GM21825 (cell line): ENCODE measurements around the gene KRTAP10-3.
"Not testable (repeated sequence)": the region's sequence is repeated elsewhere in the genome, so short reads cannot be mapped to it uniquely, and the experiment has no call there.

Experiments
- ATAC-seq: cut with Tn5 transposase; IDR thresholded peaks from one replicate; pipeline ENCODE4 v1.9.1; 2021; ENCODE audit warnings: mild to moderate bottlenecking, moderate library complexity; ENCODE audit not compliant: unreplicated experiment

KRTAP10-3 gene

DNA sequence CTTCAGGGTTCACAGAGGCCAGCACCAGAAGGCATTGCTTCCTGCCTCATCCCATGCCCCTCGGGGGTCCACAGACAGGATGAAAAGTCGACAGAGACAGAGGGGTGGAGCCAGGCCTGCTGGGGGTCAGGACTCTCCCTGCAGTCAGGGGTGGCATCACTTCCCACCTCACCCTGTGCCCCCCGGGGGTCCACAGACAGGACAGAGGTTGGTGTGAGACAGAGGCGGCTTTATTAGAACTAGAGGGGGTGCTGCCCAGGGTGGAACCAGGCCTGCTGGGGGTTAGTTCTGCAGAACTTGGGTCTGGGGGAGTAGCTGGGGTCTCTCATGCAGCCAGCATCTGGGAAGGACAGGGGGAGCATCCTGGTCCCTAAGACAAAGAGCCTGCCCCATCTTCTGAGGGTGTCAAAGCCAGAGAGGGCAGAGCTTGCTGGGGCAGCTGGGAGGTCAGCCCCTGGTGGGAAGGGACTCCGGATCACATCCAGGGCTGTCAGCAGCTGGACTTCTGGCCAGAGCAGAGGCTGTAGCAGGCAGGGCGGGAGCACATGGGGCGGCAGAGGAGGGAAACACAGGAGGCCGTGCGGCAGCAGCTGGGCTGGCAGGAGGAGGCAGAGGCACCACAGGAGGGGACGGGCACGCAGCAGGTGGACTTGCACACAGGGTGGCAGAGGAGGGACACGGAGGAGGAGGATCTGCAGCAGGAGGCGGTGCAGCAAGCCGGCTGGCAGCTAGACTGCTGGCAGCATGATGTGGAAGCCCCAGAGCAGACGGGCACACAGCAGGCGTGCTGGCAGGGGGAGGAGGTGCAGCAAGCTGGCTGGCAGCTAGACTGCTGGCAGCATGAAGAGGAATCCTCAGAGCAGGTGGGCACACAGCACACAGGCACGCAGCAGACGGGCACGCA lies 32.6 kb upstream of the KRTAP10-3 start:
- ATAC-seq = not testable (repeated sequence)

DNA sequence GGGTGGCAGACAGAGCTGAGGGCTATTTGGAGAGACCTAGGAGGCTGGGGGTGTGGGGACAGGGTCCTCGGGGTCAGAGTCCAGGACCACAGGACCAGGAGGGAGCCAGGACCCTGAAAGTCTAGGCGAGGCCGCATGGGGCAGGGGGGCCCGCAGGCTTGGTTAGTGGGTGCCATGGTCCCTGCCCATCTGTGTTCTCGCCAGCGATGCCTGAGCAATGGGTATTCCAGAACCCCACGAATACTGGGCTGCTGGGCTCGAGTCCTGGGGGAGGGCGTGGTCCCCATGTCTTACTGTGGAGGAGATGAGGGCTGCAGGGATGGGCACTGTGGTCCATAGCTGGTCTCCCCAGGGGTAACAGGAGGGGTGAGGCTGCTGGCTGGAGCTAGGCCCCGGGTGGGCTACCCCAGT lies 31.7 kb upstream of the KRTAP10-3 start:
- ATAC-seq = no peak

DNA sequence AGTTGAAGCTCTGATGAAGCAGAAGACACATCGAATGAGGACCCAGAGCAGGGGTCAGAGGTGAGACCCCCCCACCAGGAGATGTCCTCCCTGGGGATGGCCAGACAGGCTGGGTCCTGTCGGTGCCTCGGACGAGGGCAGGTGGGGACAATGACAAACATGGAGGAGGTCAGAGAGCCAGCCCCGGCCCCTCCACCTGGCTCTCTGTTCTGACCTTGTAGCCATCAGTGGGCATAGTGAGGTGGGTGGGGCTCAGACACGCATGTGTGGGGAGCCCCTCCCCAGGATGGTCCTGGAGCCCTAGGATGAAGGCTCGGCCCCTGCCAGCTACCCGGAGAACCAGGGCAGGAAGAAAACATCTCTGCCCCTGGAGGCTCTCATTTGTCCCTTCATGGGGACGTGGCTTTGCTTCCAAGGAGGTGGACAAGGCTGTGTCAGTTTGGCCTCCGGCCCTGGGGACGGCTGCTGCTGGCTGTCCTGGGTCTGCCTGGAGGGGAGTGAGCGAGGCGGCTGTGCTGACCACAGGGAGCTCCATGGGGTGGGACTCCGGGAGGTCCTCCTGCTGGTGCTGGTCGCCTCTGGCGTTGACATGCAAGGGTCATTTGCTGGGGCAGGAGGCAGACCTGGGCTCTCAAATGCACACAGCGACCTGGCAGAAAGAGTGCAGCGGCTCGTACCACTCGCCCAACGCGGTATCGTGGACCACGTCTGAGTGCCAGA lies 31.2 kb upstream of the KRTAP10-3 start:
- ATAC-seq = no peak

DNA sequence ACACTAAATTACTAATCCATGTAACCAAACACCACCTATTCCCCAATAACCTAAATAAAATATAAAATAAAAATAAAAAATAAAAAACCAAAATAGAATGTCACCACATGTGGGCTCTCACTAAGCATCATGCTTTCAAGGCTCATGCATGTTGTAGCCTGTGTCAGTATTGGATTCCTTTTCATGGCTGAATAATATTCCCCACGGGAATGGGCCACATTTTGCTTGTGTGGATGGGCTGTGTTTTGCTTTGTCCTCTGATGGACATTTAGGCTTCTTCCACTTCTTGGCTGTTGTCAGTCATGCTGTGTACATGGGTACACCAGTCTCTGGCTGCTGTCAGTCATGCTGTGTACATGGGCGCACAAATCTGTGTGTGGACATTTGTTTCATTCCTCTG lies 30.5 kb upstream of the KRTAP10-3 start:
- no peak for ATAC-seq

DNA sequence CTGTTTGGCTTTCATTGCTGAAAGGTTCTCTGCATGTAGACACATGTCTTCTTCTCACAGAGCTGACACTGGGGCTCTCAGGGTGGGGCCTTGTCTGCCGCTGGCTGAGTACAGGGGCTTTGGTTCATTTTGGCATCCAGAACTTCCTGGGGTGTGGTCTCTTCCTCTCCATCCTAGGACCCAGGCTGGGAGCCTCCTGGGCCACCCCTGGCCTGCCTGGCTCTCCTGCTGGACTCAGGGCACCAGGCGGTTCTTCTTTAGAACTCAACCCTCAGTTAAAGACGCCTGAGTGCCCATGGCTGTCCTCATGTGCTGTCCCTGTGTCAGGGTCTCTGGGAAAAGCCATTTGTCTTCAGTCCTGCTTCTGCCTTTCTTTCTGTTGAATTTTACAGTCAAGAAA lies 27.3 kb upstream of the KRTAP10-3 start:
- ATAC-seq = no peak

DNA sequence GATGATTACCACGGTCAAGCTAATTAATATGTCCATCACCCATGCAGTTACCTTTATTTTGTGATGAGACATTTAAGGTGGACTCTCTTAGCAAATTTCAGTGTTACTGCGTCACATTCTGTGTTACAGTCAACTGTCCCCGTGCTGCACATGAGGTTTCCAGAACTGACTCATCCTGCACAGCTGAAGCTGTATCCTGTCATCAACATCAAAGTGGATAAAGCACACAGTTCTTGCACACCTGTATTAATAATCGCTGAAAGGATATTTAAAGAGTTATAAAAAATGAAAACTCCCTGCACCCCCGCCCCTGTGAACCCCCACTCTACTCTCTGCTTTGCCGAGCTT lies 25.2 kb upstream of the KRTAP10-3 start:
- no peak for ATAC-seq

DNA sequence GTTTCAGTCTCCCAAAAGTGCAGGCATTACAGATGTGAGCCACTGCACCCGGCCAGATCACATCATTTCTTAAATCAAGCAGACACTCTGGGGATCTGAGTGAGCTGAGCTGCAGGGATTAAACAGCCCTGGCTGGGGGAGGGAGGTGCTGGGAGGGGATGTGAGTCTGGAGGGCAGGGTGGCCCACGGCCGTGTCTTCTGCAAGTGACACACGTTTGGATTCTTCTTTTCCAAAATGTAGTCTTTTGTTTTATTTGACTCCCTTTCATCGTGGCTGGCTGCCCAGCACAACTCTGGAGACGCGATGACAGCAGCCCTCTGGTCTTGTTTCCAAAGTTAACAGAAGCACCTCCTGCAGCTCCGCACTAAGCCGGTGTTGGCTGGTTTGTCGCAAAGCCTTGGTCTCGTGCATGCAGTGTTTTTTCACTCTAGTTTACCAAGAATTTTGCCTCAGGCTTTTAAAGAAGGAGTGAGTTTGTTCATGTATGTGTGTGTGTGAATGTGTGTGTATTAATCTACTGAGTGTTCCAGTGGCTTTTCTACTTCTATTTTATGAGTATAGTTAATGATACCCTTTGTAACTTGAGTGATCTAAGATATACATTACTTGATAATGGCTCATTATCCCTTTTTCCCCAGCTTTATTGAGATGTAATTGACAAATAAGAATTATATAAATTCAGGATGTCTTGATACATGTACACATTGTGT lies 24.6 kb upstream of the KRTAP10-3 start:
- no peak for ATAC-seq

DNA sequence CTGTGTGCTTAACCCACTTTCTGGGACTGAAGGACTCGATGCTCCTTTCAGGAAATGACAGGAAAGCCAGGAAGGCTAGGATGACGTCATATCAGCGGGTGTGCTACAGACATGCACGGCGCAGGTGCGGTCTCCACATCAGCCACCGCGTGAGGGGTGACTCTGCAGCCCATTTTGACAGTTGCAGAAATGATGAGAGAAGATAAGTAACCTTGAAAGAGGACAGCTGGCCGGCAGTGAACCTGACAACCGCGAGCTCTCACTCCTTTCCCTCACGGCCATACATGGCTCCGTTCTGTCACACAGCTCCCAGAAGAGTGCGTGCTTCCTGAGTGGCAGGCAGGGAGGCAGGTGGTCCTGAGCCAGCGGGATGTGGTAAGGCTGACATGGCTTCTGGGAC lies 23.5 kb upstream of the KRTAP10-3 start:
- no peak for ATAC-seq

DNA sequence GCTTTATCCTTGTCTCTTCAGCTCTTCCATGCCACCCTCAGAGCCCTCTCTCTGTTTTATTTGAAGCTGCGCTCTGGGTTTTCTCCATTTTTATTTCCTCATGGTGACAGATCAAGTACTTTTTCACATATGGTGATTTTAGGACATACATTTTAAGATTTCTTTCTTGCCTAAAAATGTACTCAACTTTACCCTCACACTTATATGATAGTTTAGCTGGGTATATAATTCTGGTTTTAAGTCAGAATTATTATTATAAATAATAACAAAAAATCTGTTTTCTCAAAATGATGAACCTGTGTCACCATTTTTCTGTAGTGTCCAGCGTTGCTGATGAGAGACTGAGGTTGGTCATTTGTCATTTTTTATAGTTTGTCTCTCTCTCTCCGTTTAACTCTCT lies 22.6 kb upstream of the KRTAP10-3 start:
- ATAC-seq = no peak

DNA sequence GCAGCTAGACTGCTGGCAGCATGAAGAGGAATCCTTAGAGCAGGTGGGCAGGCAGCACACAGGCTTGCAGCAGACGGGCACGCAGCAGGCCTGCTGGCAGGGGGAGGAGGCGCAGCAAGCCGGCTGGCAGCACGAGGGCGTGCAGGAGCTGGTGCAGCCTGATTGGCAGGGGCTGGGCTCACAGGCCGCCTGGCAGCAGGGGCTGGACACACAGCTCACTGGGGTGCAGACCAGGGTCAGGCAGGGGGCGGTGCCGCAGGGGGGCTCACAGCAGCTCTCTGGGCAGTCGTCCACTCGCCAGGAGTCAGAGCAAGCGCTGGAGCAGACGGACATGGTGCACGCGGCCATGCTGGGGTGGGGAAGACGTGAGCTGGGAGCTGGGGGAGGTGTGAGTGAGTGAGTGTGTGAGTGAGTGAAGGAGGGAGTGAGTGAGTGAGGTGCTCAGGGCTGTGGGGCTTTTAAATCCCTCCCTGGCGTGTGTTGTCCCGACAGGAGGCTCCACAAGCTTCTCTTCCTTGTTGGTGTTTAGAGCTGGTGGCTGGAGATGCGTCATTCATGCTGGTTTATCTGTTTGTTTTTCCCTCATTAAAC lies 21.7 kb upstream of the KRTAP10-3 start, which contains the start of gene KRTAP10-5:
Gene KRTAP10-5, minus strand, starts transcription at position 374 of the 591 bp plus-strand sequence. Its CDS starts 26 bp downstream, at position 348.
- not testable (repeated sequence) for ATAC-seq

DNA sequence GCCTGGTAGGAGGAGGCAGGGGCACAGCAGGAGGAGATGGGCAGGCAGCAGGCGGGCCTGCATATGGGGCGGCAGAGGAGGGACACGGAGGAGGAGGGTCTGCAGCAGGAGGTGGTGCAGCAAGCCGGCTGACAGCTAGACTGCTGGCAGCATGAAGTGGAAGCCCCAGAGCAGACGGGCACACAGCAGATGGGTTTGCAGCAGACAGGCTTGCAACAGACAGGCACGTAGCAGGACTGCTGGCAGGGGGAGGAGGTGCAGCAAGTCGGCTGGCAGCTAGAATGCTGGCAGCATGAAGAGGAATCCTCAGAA lies 21.2 kb upstream of the KRTAP10-3 start:
- ATAC-seq = no peak

DNA sequence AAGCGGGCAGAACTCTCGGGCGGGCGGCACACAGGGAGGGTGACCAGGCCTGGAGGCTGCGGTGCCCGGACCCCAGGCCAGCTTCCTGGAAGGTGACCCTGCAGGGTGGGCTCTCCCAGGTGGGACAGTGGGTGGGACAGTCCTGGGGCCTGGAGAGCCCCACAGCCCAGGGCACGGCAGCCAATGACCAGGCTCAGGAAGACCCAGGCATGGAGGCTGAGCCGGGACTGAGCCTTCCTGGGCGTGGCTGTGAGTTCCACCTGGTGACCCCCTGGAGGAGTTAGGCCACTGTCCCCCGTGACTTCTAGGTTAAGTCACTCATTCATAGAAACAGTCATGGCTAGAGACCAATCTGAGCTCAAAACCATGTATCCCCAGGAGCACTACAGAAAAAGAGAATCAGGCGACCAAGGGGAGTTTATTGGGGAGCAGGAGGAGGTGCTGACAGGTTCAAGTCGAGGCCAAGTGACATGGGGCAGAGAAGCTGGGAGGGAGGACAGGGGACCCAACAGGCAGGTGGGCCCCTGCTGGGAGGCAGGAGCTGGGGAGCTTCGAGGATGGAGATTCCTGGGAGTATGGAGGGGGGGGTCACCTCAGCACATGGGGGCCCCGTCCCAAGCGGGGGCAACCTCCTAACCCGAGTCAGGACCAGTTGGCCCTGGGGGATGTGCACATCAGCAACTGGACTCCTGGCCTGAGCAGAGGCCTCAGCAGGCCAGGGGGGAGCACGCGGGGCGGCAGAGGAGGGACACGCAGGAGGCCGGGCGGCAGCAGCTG lies 20.6 kb upstream of the KRTAP10-3 start:
- no peak for ATAC-seq

DNA sequence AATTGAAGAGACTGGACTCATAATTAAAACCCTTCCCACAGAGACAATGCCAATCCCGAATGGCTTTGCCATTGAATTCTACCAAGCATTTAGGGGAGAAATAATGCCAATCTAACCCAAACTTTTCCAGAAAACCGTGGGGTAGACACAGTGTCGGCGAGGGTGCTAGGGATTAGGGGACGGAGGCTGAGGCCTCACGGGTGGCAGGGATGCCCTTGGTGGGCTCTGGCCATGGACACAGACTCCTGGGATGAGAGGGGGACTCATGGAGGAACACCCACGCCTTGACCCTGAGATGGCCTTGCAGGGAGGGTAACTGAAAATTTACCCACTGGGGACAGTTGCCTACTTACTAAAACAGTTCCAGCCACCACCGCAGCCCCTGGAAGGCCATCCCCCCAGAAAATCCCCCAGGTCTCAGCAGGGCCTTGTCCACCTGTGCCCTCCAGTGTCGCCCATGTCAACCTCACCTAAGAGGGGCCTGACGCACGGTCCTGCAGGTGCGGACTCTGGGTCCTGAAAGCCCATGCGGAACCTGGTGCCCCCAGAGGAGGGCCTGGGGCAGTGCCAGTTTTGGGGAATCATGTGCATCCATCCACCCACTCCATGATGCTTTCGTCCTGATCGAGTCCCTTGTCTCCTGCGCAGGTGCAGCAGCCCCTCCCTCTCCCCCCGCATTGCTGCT lies 19.9 kb upstream of the KRTAP10-3 start:
- ATAC-seq = no peak

DNA sequence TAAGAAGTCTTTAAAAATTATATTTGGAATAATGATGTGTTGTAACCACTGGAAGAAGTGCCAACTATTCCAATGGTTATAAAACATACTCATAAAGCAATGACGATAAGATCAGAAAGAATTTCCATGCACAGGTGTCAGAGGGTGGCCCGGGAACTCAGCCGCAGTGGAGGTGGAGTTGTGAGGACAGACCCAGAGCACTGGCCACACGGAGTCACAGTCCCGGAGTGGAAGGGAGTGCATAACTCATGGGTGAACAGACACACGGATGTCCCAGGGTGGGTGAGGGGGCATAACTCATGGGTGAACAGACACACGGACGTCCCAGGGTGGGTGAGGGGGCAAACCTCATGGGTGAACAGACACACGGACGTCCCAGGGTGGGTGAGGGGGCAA lies 17.4 kb upstream of the KRTAP10-3 start:
- no peak for ATAC-seq

DNA sequence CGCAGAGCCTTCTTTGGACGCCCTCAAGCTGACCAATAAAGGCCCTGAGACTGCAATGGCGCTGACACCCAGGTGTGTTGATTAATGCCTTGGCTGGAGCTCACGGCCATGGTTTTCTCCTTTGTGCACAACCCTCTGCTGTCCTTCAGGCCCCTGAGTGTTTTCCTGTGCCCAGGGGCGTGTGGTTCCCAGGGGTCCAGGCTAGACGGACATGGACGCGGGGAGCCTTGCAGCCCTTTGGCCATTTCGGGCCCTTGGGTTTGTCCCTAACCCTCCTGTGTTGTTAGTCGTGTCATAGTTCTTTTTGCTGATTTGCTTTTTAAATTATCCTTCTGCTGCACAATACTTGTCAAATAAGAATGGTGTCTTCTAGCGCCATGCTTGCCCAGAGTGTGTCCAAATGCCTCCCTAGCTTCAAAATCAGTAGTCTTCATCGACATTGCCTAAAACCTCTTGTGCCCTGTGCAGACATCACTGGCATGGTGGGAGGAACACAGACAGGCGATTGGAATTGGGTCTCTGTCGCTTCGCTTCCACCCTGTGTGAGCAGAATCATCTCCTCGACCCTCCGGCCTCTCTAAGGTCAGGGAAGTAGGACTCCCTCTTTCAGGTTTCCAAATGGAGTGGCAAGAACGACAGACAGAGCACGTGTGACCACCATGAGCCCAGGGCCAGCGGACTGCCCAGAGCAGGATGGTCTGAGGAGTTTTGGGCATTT lies 16.9 kb upstream of the KRTAP10-3 start:
- no peak for ATAC-seq

DNA sequence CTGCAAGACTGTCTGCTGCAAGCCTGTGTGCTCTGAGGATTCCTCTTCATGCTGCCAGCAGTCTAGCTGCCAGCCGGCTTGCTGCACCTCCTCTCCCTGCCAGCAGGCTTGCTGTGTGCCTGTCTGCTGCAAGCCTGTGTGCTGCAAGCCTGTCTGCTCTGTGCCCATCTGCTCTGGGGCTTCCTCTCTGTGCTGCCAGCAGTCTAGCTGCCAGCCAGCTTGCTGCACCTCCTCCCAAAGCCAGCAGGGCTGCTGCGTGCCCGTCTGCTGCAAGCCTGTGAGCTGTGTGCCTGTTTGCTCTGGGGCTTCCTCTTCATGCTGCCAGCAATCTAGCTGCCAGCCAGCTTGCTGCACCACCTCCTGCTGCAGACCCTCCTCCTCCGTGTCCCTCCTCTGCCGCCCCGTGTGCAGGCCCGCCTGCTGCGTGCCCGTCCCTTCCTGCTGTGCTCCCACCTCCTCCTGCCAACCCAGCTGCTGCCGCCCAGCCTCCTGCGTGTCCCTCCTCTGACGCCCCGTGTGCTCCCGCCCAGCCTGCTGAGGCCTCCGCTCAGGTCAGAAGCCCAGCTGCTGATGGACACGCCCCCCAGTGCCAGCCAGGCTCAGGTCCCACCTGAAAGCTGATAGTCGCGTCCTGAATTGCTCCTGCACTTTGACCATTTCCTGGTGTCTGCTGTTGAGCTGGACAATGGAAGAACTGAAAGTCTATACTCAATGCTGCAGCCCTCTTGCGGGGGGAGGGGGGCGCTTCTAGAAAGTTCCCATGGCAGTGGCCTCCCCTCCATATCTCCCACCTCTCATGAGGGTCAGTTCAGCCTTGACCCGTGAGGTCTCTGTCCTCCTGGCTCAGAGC lies 16.1 kb upstream of the KRTAP10-3 start:
- ATAC-seq = no peak

DNA sequence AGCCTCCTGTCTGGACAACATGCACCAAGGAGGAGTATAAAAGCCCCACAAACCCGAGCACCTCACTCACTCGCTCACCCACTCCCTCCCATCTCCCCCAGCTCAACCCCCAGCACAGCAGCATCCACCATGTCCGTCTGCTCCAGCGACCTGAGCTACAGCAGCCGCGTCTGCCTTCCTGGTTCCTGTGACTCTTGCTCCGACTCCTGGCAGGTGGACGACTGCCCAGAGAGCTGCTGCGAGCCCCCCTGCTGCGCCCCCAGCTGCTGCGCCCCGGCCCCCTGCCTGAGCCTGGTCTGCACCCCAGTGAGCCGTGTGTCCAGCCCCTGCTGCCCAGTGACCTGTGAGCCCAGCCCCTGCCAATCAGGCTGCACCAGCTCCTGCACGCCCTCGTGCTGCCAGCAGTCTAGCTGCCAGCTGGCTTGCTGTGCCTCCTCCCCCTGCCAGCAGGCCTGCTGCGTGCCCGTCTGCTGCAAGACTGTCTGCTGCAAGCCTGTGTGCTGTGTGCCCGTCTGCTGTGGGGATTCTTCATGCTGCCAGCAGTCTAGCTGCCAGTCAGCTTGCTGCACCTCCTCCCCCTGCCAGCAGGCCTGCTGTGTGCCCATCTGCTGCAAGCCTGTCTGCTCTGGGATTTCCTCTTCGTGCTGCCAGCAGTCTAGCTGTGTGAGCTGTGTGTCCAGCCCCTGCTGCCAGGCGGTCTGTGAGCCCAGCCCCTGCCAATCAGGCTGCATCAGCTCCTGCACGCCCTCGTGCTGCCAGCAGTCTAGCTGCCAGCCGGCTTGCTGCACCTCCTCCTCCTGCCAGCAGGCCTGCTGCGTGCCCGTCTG lies 15.2 kb upstream of the KRTAP10-3 start, which contains the start of gene KRTAP10-4:
Gene KRTAP10-4, plus strand, starts transcription at position 100 of the 827 bp plus-strand sequence. Its CDS starts 30 bp downstream, at position 130.
- ATAC-seq = not testable (repeated sequence)
